K562 (cell line): ENCODE data around the gene CCDC192. TPM values are rescaled to one million over a fixed set of nuclear protein-coding genes. Genes with fewer than 3 reads are reported as not detected.

Experiments
- ATAC-seq: fragments of 200-7000 bp; cut with Tn5 transposase; 3 replicates; pipeline ENCODE4 v1.9.1; 2020; ENCODE audit warnings: moderate library complexity
- BruUV-seq: library from RNA; stranded (reverse); fragments of 400-500 nt; replicated peaks from 2 replicates; lab custom pipeline; 2021; lab: Mats Ljungman, UMichigan
- CTCF ChIA-PET: fragments of 300-600 bp; formaldehyde crosslinking; extraction: SDS; loops from one replicate; lab custom pipeline; 2021; ENCODE audit warnings: low intra/inter-chr PET ratio; lab: Yijun Ruan, JAX
- POLR2A ChIA-PET: fragments of 300-600, 350-650 bp; sonication (Branson Sonifier 250); formaldehyde crosslinking; extraction: SDS; loops from one replicate; lab custom pipeline; 2021; ENCODE audit warnings: antibody characterized with exemption, inconsistent platforms; lab: Yijun Ruan, JAX
- DNase-seq, 4 experiments: peaks; one replicate each; pipeline versions ENCODE4 v3.0.0 to v3.0.0-alpha.2; 2011 to 2018; ENCODE audit warnings: low spot score in 3 of 4, mixed read lengths in 3 of 4; ENCODE audit errors: extremely low read depth in 1 of 4
- FAIRE-seq: peaks from 2 replicates; lab custom pipeline; 2011; peaks lifted over from hg19 to GRCh38; lab: Jason Lieb, UNC
- H2AFZ ChIP-seq: 2 replicates; pipeline ENCODE4 v1.6.0; 2011; ENCODE audit warnings: low read depth, low read length, control low read depth, inconsistent platforms
- H3K27ac ChIP-seq: fragments of 200-600 bp; 3 replicates; pipeline ENCODE4 v1.8.0; 2011; ENCODE audit warnings: low read depth, mild to moderate bottlenecking, control low read depth, inconsistent platforms, low read length, moderate library complexity, mixed read lengths; ENCODE audit errors: extremely low read depth
- H3K27me3 ChIP-seq, 2 experiments: fragments of 300-600 bp in 1 of 2; 2 replicates in 1 of 2; 3 replicates in 1 of 2; pipeline versions ENCODE4 v1.6.0 to v1.8.0; 2011; ENCODE audit warnings: inconsistent platforms in 2 of 2, low read length in 2 of 2, mild to moderate bottlenecking in 1 of 2, mixed read lengths in 1 of 2, moderate library complexity in 1 of 2; ENCODE audit not compliant: control insufficient read depth in 2 of 2, insufficient read depth in 2 of 2
- H3K36me3 ChIP-seq: fragments of 300-600 bp; 3 replicates; pipeline ENCODE4 v1.8.0; 2011; ENCODE audit warnings: mild to moderate bottlenecking, low read length, inconsistent platforms; ENCODE audit not compliant: control insufficient read depth, insufficient read depth
- H3K4me1 ChIP-seq, 2 experiments: fragments of 200-600 bp in 1 of 2; replicated peaks in 1 of 2; 2 replicates in 1 of 2; 3 replicates in 1 of 2; pipeline versions ENCODE4 v1.5.1 to v1.8.0; 2011; ENCODE audit warnings: inconsistent platforms in 2 of 2, low read length in 2 of 2, mild to moderate bottlenecking in 1 of 2, mixed read lengths in 1 of 2, moderate library complexity in 1 of 2; ENCODE audit not compliant: control insufficient read depth in 2 of 2, insufficient read depth in 2 of 2
- H3K4me2 ChIP-seq: 2 replicates; pipeline ENCODE4 v1.6.1; 2011; ENCODE audit warnings: low read length, control low read depth, inconsistent platforms, mixed read lengths; ENCODE audit not compliant: insufficient read depth
- H3K4me3 ChIP-seq: fragments of 200-600 bp; sonication (generic), shearing (Covaris generic); 2 replicates; pipeline ENCODE4 v1.5.1; 2016; ENCODE audit warnings: control low read depth, inconsistent platforms
- H3K79me2 ChIP-seq: fragments of 200-600 bp; 3 replicates; pipeline ENCODE4 v1.8.0; 2011; ENCODE audit warnings: low read length, inconsistent platforms; ENCODE audit not compliant: control insufficient read depth, insufficient read depth
- H3K9ac ChIP-seq, 2 experiments: 2 replicates each; pipeline versions ENCODE4 v1.6.0 to v1.6.1; 2011; ENCODE audit warnings: low read depth in 2 of 2, low read length in 2 of 2, control low read depth in 1 of 2, inconsistent platforms in 1 of 2, mild to moderate bottlenecking in 1 of 2, mixed read lengths in 1 of 2; ENCODE audit not compliant: insufficient read depth in 1 of 2
- H3K9me1 ChIP-seq: one replicate; pipeline ENCODE4 v1.6.0; 2011; ENCODE audit warnings: inconsistent platforms, mild to moderate bottlenecking, low read length, moderate library complexity; ENCODE audit not compliant: control insufficient read depth, insufficient read depth
- H3K9me3 ChIP-seq: replicated peaks from 2 replicates; pipeline ENCODE4 v1.5.1; 2011; ENCODE audit warnings: low read depth, low read length, inconsistent platforms; ENCODE audit not compliant: control insufficient read depth, insufficient read depth
- H4K20me1 ChIP-seq: replicated peaks from 2 replicates; pipeline ENCODE4 v1.6.1; 2011; ENCODE audit warnings: low read length, inconsistent platforms, mixed read lengths; ENCODE audit not compliant: control insufficient read depth, insufficient read depth
- CBFA2T2 ChIP-seq: fragments of 450-650 bp; conservative IDR thresholded peaks from 2 replicates; pipeline ENCODE4 v1.6.1; 2017; ENCODE audit warnings: mild to moderate bottlenecking
- CSDE1 ChIP-seq, 2 experiments: fragments of 450-650 bp; IDR thresholded peaks; 2 replicates each; pipeline ENCODE4 v1.6.1; 2016; ENCODE audit warnings: mild to moderate bottlenecking in 1 of 2
- JUND ChIP-seq, 2 experiments: IDR thresholded peaks; 2 replicates in 1 of 2; 3 replicates in 1 of 2; pipeline ENCODE4 v1.6.1; 2011; ENCODE audit warnings: borderline replicate concordance in 2 of 2, low read depth in 2 of 2, low read length in 2 of 2, improper control_type of control experiment in 1 of 2, missing biosample characterization in 1 of 2, missing genetic modification characterization in 1 of 2, missing genetic modification reagents in 1 of 2
- NFATC3 ChIP-seq: fragments of 450-650 bp; IDR thresholded peaks from 2 replicates; pipeline ENCODE4 v1.6.1; 2017; ENCODE audit warnings: mild to moderate bottlenecking
- PRPF4 ChIP-seq: fragments of 200-400 bp; formaldehyde crosslinking; IDR thresholded peaks from one replicate; pipeline ENCODE4 v1.6.1; 2017; ENCODE audit warnings: low read length, low read depth, mild to moderate bottlenecking; ENCODE audit not compliant: insufficient read depth, poor library complexity, severe bottlenecking
- SIRT6 ChIP-seq: IDR thresholded peaks from one replicate; pipeline ENCODE4 v1.6.1; 2012; ENCODE audit warnings: low read depth, mild to moderate bottlenecking, control low read depth, inconsistent platforms, low read length, moderate library complexity
- SREBF2 ChIP-seq: sonication (generic); formaldehyde crosslinking; IDR thresholded peaks from 2 replicates; pipeline ENCODE4 v1.4.0; 2020; ENCODE audit warnings: mild to moderate bottlenecking, missing genetic modification reagents
- TAF1 ChIP-seq: IDR thresholded peaks from 2 replicates; pipeline ENCODE4 v1.6.1; 2011; ENCODE audit warnings: mild to moderate bottlenecking, low read length, moderate library complexity; ENCODE audit not compliant: insufficient read depth, control insufficient read depth, severe bottlenecking; ENCODE audit errors: extremely low read depth
- TGIF2 ChIP-seq: sonication (generic); formaldehyde crosslinking; IDR thresholded peaks from 2 replicates; pipeline ENCODE4 v1.8.1; 2022; ENCODE audit warnings: mild to moderate bottlenecking, missing genetic modification reagents, moderate library complexity
- ZNF175 ChIP-seq: fragments of 200-800 bp; sonication (Bioruptor generic); IDR thresholded peaks from 2 replicates; pipeline ENCODE4 v1.6.1; 2016; ENCODE audit warnings: low read depth, mild to moderate bottlenecking, missing genetic modification characterization, missing compliant biosample characterization
- ZNF57 ChIP-seq: fragments of 450-650 bp; formaldehyde crosslinking; IDR thresholded peaks from 2 replicates; pipeline ENCODE4 v1.4.0; 2020; ENCODE audit warnings: mild to moderate bottlenecking, moderate library complexity
- ZNF586 ChIP-seq: fragments of 450-650 bp; formaldehyde crosslinking; conservative IDR thresholded peaks from 2 replicates; pipeline ENCODE4 v1.4.0; 2020; ENCODE audit warnings: mild to moderate bottlenecking, moderate library complexity
- WGBS: fragments of 100-300 bp; shearing (Covaris generic); methylation state at CpG from one replicate; pipeline ENCODE4 v1.1.6; 2016; ENCODE audit warnings: low coverage, mixed read lengths; ENCODE audit not compliant: insufficient coverage; ENCODE audit errors: missing lambda C conversion rate; 5-methylcytosine and 5-hydroxymethylcytosine counted together
- in situ Hi-C: fragments of 300-500 bp; cut with MboI; formaldehyde crosslinking; loops from 4 replicates; pipeline ENCODE4 v1.15.0; 2018; ENCODE audit warnings: inconsistent platforms, mixed read lengths
- intact Hi-C: fragments of 100-400 bp; cut with micrococcal nuclease; formaldehyde crosslinking; loops from 2 replicates; pipeline ENCODE4 v1.14.2; 2022
- polyA plus RNA-seq, 8 experiments: library from polyadenylated mRNA; depleted of rRNA in 4 of 8; stranded (reverse) in 5 of 8; unstranded in 3 of 8; fragments of >200 nt; fragmentation: Nextera tagmentation in 2 of 8; fragmentation: Illumina TruSeq in 1 of 8; extraction: Ambion mirVana in 2 of 8; extraction: Trizol in 1 of 8; gene quantifications; 2 replicates each; pipeline versions ENCODE4 v1.2.1 to v1.2.3, GENCODE V29; 2011 to 2014; ENCODE audit warnings: inconsistent platforms in 1 of 8, missing spikeins in 1 of 8
- total RNA-seq, 7 experiments: library from RNA; depleted of rRNA in 6 of 7; stranded (reverse); fragments of >200 nt in 6 of 7; fragmentation: Illumina TruSeq in 2 of 7; extraction: Trizol in 2 of 7; gene quantifications; 2 replicates each; pipeline versions ENCODE4 v1.2.1 to v1.2.3, GENCODE V29; 2011 to 2021; ENCODE audit warnings: low replicate concordance in 1 of 7
- TF ChIP-seq, protein P1 (sequence below): fragments of 250-450 bp; sonication (Bioruptor Pico); IDR thresholded peaks from 2 replicates; pipeline ENCODE4 v1.4.0; 2020
- TF ChIP-seq, protein P2 (sequence below): fragments of 250-450 bp; sonication (Bioruptor Pico); IDR thresholded peaks from 2 replicates; pipeline ENCODE4 v1.4.0; 2020; ENCODE audit warnings: mild to moderate bottlenecking
- TF ChIP-seq, protein P3 (sequence below): fragments of 450-650 bp; formaldehyde crosslinking; IDR thresholded peaks from 2 replicates; pipeline ENCODE4 v1.4.0; 2020; ENCODE audit warnings: mild to moderate bottlenecking, moderate library complexity
- TF ChIP-seq, protein P4 (sequence below), 2 experiments: IDR thresholded peaks; 2 replicates each; pipeline ENCODE4 v1.6.1; 2012; ENCODE audit warnings: improper control_type of control experiment in 2 of 2, low read depth in 2 of 2, low read length in 2 of 2, borderline replicate concordance in 1 of 2

CCDC192 gene
- total and polyA plus RNA-seq, 9 of the 15 experiments (the other 6 are each of a cell fraction or from before 2014, with no cell fraction given): 0.21 to 0.66 (median 0.38) TPM; not detected in 2

DNA sequence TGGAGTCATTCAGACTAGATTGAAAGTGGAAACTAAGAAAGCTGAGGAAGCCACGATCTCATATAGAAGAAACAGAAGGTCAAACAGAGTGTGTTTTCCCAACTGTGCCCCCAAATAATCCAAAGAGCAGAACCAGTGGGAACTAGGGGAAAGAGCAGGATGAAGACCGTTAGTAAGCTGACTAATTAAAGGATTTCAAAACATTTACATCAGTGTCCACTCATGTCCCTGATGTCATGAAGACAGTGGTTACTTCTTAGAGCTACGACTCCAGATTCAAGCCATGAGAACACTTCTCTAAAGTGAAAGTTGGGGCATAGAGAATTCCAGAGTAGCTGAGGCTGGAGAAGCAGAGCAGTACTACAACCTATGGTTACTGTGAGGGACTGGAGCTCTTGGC lies 260.7 kb downstream of the CCDC192 start:
- intact Hi-C loops: no loop called here
- Histone ChIP-seq H3K9me3 (no peaks in the 10 kb centered on the region), H3K79me2 (no peaks in the 10 kb centered on the region), H3K27me3 (no peaks in the 10 kb centered on the region), H3K9me1 (no peaks in the 10 kb centered on the region), H3K4me2 (no peak overlapping the region), H3K4me3 (no peak overlapping the region), H3K9ac (no peak overlapping the region), H2AFZ (no peak overlapping the region), H4K20me1 (no peaks in the 10 kb centered on the region), H3K4me1 (no peaks in the 10 kb centered on the region; a peak in 2 of 5 replicates), H3K36me3 (no peaks in the 10 kb centered on the region), H3K27ac (no peak overlapping the region)
- no peak for DNase-seq
- in situ Hi-C loops: no loop called here
- ChIA-PET POLR2A (interaction anchor here (1.0 kb wide), 1 partner anchor 15 kb away, joined by 3 read pairs; no protein-coding TSS in a partner anchor), CTCF (no interaction called here)
- WGBS: 39% methylated on average over 3 of the region's 3 CpGs
- peak; percentile 46 for FAIRE-seq
- BruUV-seq: no TSS peak
- no peak for ATAC-seq
- TF ChIP-seq ZNF57 (no peak), ZNF586 (CRISPR knock-in tag) (no peak), CBFA2T2 (no peak), NFATC3 (no peak), ZNF175 (CRISPR knock-in tag) (no peak), CSDE1 (IDR thresholded peaks at IDR 0.05) (no peak), PRPF4 (no peak), SREBF2 (CRISPR knock-in tag) (no peak), TAF1 (no peak), SIRT6 (no peak), JUND (IDR thresholded peaks at IDR 0.05; ENCODE audit: borderline replicate concordance, low read depth, low read length) (no peak), JUND (tag; IDR thresholded peaks at IDR 0.05; ENCODE audit: borderline replicate concordance, low read depth, low read length) (no peak), TGIF2 (CRISPR knock-in tag) (no peak)
- TF ChIP-seq, protein P1, sequence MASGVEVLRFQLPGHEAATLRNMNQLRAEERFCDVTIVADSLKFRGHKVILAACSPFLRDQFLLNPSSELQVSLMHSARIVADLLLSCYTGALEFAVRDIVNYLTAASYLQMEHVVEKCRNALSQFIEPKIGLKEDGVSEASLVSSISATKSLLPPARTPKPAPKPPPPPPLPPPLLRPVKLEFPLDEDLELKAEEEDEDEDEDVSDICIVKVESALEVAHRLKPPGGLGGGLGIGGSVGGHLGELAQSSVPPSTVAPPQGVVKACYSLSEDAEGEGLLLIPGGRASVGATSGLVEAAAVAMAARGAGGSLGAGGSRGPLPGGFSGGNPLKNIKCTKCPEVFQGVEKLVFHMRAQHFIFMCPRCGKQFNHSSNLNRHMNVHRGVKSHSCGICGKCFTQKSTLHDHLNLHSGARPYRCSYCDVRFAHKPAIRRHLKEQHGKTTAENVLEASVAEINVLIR (CRISPR knock-in tag): no peak
- TF ChIP-seq, protein P2, sequence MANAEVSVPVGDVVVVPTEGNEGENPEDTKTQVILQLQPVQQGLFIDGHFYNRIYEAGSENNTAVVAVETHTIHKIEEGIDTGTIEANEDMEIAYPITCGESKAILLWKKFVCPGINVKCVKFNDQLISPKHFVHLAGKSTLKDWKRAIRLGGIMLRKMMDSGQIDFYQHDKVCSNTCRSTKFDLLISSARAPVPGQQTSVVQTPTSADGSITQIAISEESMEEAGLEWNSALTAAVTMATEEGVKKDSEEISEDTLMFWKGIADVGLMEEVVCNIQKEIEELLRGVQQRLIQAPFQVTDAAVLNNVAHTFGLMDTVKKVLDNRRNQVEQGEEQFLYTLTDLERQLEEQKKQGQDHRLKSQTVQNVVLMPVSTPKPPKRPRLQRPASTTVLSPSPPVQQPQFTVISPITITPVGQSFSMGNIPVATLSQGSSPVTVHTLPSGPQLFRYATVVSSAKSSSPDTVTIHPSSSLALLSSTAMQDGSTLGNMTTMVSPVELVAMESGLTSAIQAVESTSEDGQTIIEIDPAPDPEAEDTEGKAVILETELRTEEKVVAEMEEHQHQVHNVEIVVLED (CRISPR knock-in tag): no peak
- TF ChIP-seq, protein P3, sequence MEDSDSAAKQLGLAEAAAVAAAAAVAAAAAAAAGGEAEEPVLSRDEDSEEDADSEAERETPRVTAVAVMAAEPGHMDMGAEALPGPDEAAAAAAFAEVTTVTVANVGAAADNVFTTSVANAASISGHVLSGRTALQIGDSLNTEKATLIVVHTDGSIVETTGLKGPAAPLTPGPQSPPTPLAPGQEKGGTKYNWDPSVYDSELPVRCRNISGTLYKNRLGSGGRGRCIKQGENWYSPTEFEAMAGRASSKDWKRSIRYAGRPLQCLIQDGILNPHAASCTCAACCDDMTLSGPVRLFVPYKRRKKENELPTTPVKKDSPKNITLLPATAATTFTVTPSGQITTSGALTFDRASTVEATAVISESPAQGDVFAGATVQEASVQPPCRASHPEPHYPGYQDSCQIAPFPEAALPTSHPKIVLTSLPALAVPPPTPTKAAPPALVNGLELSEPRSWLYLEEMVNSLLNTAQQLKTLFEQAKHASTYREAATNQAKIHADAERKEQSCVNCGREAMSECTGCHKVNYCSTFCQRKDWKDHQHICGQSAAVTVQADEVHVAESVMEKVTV (CRISPR knock-in tag): no peak
- TF ChIP-seq, protein P4, sequence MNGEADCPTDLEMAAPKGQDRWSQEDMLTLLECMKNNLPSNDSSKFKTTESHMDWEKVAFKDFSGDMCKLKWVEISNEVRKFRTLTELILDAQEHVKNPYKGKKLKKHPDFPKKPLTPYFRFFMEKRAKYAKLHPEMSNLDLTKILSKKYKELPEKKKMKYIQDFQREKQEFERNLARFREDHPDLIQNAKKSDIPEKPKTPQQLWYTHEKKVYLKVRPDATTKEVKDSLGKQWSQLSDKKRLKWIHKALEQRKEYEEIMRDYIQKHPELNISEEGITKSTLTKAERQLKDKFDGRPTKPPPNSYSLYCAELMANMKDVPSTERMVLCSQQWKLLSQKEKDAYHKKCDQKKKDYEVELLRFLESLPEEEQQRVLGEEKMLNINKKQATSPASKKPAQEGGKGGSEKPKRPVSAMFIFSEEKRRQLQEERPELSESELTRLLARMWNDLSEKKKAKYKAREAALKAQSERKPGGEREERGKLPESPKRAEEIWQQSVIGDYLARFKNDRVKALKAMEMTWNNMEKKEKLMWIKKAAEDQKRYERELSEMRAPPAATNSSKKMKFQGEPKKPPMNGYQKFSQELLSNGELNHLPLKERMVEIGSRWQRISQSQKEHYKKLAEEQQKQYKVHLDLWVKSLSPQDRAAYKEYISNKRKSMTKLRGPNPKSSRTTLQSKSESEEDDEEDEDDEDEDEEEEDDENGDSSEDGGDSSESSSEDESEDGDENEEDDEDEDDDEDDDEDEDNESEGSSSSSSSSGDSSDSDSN (IDR thresholded peaks at IDR 0.05; ENCODE audit: borderline replicate concordance in 1 of 2, low read depth in 2 of 2, low read length in 2 of 2): no peak
